H1 (cell line): ENCODE data around the gene PGPEP1. TPM values are rescaled to one million over a fixed set of nuclear protein-coding genes. Genes with fewer than 3 reads are reported as not detected.

Source experiments
- CTCF ChIA-PET: fragments of 300-600 bp; sonication (Branson Sonifier 250); formaldehyde crosslinking; loops from one replicate; lab custom pipeline; 2021; ENCODE audit not compliant: partially characterized antibody; lab: Charles Lee
- POLR2A ChIA-PET: fragments of 300-600 bp; sonication (Branson Sonifier 250); formaldehyde crosslinking; loops from one replicate; lab custom pipeline; 2021; ENCODE audit warnings: inconsistent platforms; ENCODE audit not compliant: partially characterized antibody; lab: Charles Lee
- DNase-seq, 2 experiments: peaks; one replicate each; pipeline versions ENCODE4 v3.0.0 to v3.0.0-alpha.2; 2010 to 2022; ENCODE audit warnings: low spot score in 2 of 2, low read depth in 1 of 2, mixed read lengths in 1 of 2
- FAIRE-seq: peaks from 2 replicates; lab custom pipeline; 2011; peaks lifted over from hg19 to GRCh38; lab: Jason Lieb, UNC
- H2AFZ ChIP-seq: 2 replicates; pipeline ENCODE4 v1.8.1; 2012; ENCODE audit warnings: low read length, inconsistent platforms
- H2AK5ac ChIP-seq: 2 replicates; pipeline ENCODE4 v1.6.1; 2013; ENCODE audit warnings: low read depth, low read length
- H2BK120ac ChIP-seq: replicated peaks from 2 replicates; pipeline ENCODE3; 2013; ENCODE audit warnings: low read depth, low read length, inconsistent platforms
- H2BK12ac ChIP-seq: 2 replicates; pipeline ENCODE4 v1.6.1; 2013; ENCODE audit warnings: low read depth, low read length
- H2BK15ac ChIP-seq: 2 replicates; pipeline ENCODE4 v1.6.1; 2013; ENCODE audit warnings: low read length
- H2BK20ac ChIP-seq: 2 replicates; pipeline ENCODE4 v1.6.1; 2013; ENCODE audit warnings: low read length
- H2BK5ac ChIP-seq: 2 replicates; pipeline ENCODE4 v1.6.1; 2013; ENCODE audit warnings: low read depth, low read length
- H3K14ac ChIP-seq: 2 replicates; pipeline ENCODE4 v1.6.1; 2013; ENCODE audit warnings: inconsistent platforms; ENCODE audit not compliant: insufficient read length
- H3K18ac ChIP-seq: 2 replicates; pipeline ENCODE4 v1.6.1; 2013; ENCODE audit warnings: low read length; ENCODE audit errors: extremely low read depth
- H3K23ac ChIP-seq: 2 replicates; pipeline ENCODE4 v1.6.1; 2013; ENCODE audit warnings: inconsistent platforms; ENCODE audit not compliant: insufficient read length
- H3K23me2 ChIP-seq: 2 replicates; pipeline ENCODE4 v1.6.1; 2013; ENCODE audit warnings: low read depth, low read length
- H3K27ac ChIP-seq: 2 replicates; pipeline ENCODE4 v1.6.1; 2011; ENCODE audit warnings: low read depth, low read length, inconsistent platforms
- H3K27me3 ChIP-seq, 4 experiments: replicated peaks in 1 of 4; 1 replicate in 1 of 4; 2 replicates in 3 of 4; pipeline versions ENCODE4 v1.6.1 to v1.8.1; 2011 to 2013; ENCODE audit warnings: low read length in 3 of 4, mild to moderate bottlenecking in 3 of 4, inconsistent platforms in 2 of 4, mixed read lengths in 2 of 4, moderate library complexity in 1 of 4; ENCODE audit not compliant: control insufficient read depth in 3 of 4, insufficient read depth in 3 of 4; ENCODE audit errors: extremely low read depth in 1 of 4
- H3K36me3 ChIP-seq, 4 experiments: 2 replicates each; pipeline versions ENCODE4 v1.6.1 to v1.8.1; 2011 to 2013; ENCODE audit warnings: mild to moderate bottlenecking in 4 of 4, low read length in 3 of 4, moderate library complexity in 2 of 4, control low read depth in 1 of 4, inconsistent platforms in 1 of 4; ENCODE audit not compliant: insufficient read depth in 4 of 4, control insufficient read depth in 2 of 4
- H3K4ac ChIP-seq: replicated peaks from 2 replicates; pipeline ENCODE3; 2013; ENCODE audit warnings: low read length, low read depth, mixed read lengths, inconsistent platforms; ENCODE audit not compliant: insufficient read length
- H3K4me1 ChIP-seq, 4 experiments: replicated peaks in 1 of 4; 1 replicate in 1 of 4; 2 replicates in 3 of 4; pipeline versions ENCODE4 v1.6.1 to v1.8.1; 2011 to 2013; ENCODE audit warnings: low read length in 3 of 4, inconsistent platforms in 2 of 4, mixed read lengths in 1 of 4; ENCODE audit not compliant: insufficient read depth in 4 of 4, control insufficient read depth in 3 of 4
- H3K4me2 ChIP-seq, 2 experiments: 2 replicates each; pipeline versions ENCODE4 v1.6.1 to v1.8.1; 2011 to 2013; ENCODE audit warnings: low read depth in 2 of 2, low read length in 2 of 2, control low read depth in 1 of 2, inconsistent platforms in 1 of 2, mild to moderate bottlenecking in 1 of 2; ENCODE audit not compliant: insufficient read depth in 1 of 2
- H3K4me3 ChIP-seq, 4 experiments: fragments of 200-600, 300-600 bp in 1 of 4; sonication (generic), shearing (Covaris generic), sonication (Bioruptor Twin) in 1 of 4; 2 replicates each; pipeline versions ENCODE4 v1.5.1 to v1.8.1; 2011 to 2016; ENCODE audit warnings: low read length in 4 of 4, low read depth in 3 of 4, control low read depth in 2 of 4, inconsistent platforms in 2 of 4, mild to moderate bottlenecking in 2 of 4, mixed read lengths in 1 of 4, moderate library complexity in 1 of 4; ENCODE audit not compliant: insufficient read depth in 2 of 4; ENCODE audit errors: extremely low read depth in 1 of 4
- H3K56ac ChIP-seq: replicated peaks from 2 replicates; pipeline ENCODE3; 2013; ENCODE audit warnings: low read depth, mild to moderate bottlenecking, mixed read lengths, low read length, inconsistent platforms; ENCODE audit not compliant: insufficient read length
- H3K79me1 ChIP-seq: 2 replicates; pipeline ENCODE4 v1.6.1; 2013; ENCODE audit warnings: low read depth, low read length, control low read depth
- H3K79me2 ChIP-seq, 2 experiments: 2 replicates each; pipeline versions ENCODE4 v1.6.1 to v1.8.1; 2012 to 2013; ENCODE audit warnings: low read length in 2 of 2, mild to moderate bottlenecking in 2 of 2, inconsistent platforms in 1 of 2; ENCODE audit not compliant: insufficient read depth in 2 of 2, control insufficient read depth in 1 of 2
- H3K9ac ChIP-seq, 4 experiments: replicated peaks in 1 of 4; 1 replicate in 1 of 4; 2 replicates in 3 of 4; pipeline versions ENCODE4 v1.6.1 to v1.8.1; 2011 to 2013; ENCODE audit warnings: low read depth in 3 of 4, low read length in 3 of 4, control low read depth in 2 of 4, mild to moderate bottlenecking in 2 of 4, moderate library complexity in 2 of 4, inconsistent platforms in 1 of 4; ENCODE audit errors: extremely low read depth in 1 of 4
- H3K9me3 ChIP-seq, 2 experiments: 2 replicates each; pipeline versions ENCODE4 v1.6.1 to v1.8.1; 2012 to 2013; ENCODE audit warnings: mild to moderate bottlenecking in 2 of 2, moderate library complexity in 2 of 2, control low read depth in 1 of 2, inconsistent platforms in 1 of 2, low read depth in 1 of 2, low read length in 1 of 2, mixed read lengths in 1 of 2; ENCODE audit not compliant: insufficient read depth in 2 of 2
- H4K20me1 ChIP-seq, 2 experiments: replicated peaks in 1 of 2; 2 replicates each; pipeline versions ENCODE3 to v1.8.1; 2011 to 2013; ENCODE audit warnings: inconsistent platforms in 2 of 2, low read length in 2 of 2, mild to moderate bottlenecking in 1 of 2; ENCODE audit not compliant: insufficient read depth in 2 of 2, control insufficient read depth in 1 of 2
- H4K5ac ChIP-seq: 2 replicates; pipeline ENCODE4 v1.6.1; 2013; ENCODE audit warnings: low read length, low read depth, mixed read lengths, inconsistent platforms; ENCODE audit not compliant: insufficient read length
- H4K8ac ChIP-seq: 2 replicates; pipeline ENCODE4 v1.8.0; 2013; ENCODE audit warnings: mild to moderate bottlenecking, moderate library complexity, low read length, inconsistent platforms; ENCODE audit not compliant: insufficient read depth; ENCODE audit errors: extremely low read depth
- H4K91ac ChIP-seq: replicated peaks from 2 replicates; pipeline ENCODE3; 2013; ENCODE audit warnings: low read length, mixed read lengths, inconsistent platforms; ENCODE audit not compliant: insufficient read length
- CBX8 ChIP-seq: fragments of 300-800, 300-1000 bp; sonication (generic); IDR thresholded peaks from 2 replicates; pipeline ENCODE4 v1.7.1; 2016; ENCODE audit warnings: low read depth, low read length, borderline replicate concordance
- EGR1 ChIP-seq: IDR thresholded peaks from 2 replicates; pipeline ENCODE4 v1.6.1; 2011; ENCODE audit warnings: low read depth, low read length, borderline replicate concordance
- EP300 ChIP-seq, 2 experiments: IDR thresholded peaks; 1 replicate in 1 of 2; 2 replicates in 1 of 2; pipeline ENCODE4 v1.6.1; 2011 to 2012; ENCODE audit warnings: low read depth in 2 of 2, low read length in 2 of 2, mild to moderate bottlenecking in 2 of 2, borderline replicate concordance in 1 of 2, inconsistent platforms in 1 of 2, moderate library complexity in 1 of 2
- MAFK ChIP-seq: IDR thresholded peaks from 2 replicates; pipeline ENCODE4 v1.6.1; 2012; ENCODE audit warnings: low read depth, mild to moderate bottlenecking, improper control_type of control experiment, low read length
- POLR2A ChIP-seq, 2 experiments: IDR thresholded peaks; 1 replicate in 1 of 2; 2 replicates in 1 of 2; pipeline ENCODE4 v1.6.1; 2011; ENCODE audit warnings: low read depth in 2 of 2, low read length in 2 of 2, mild to moderate bottlenecking in 2 of 2; ENCODE audit errors: control extremely low read depth in 1 of 2
- POLR2AphosphoS5 ChIP-seq: IDR thresholded peaks from 2 replicates; pipeline ENCODE4 v1.6.1; 2011; ENCODE audit warnings: low read depth, low read length
- SIN3A ChIP-seq, 2 experiments: IDR thresholded peaks in 1 of 2; conservative IDR thresholded peaks in 1 of 2; 2 replicates each; pipeline ENCODE4 v1.6.1; 2011 to 2012; ENCODE audit warnings: low read length in 2 of 2, improper control_type of control experiment in 1 of 2, low read depth in 1 of 2, mild to moderate bottlenecking in 1 of 2
- SUZ12 ChIP-seq: fragments of 200-600 bp; sonication (generic); IDR thresholded peaks from 2 replicates; pipeline ENCODE4 v1.6.1; 2012; ENCODE audit warnings: mild to moderate bottlenecking, inconsistent platforms, low read length, moderate library complexity, mixed read lengths
- TBP ChIP-seq: IDR thresholded peaks from 2 replicates; pipeline ENCODE4 v1.6.1; 2011; ENCODE audit warnings: low read depth, low read length, improper control_type of control experiment
- WGBS, 2 experiments: shearing (Covaris generic) in 1 of 2; methylation state at CpG; one replicate each; pipeline versions ENCODE4 v1.1.6 to v1.1.7; 2013 to 2015; ENCODE audit warnings: low lambda C conversion rate in 2 of 2, mixed read lengths in 2 of 2, inconsistent platforms in 1 of 2, low coverage in 1 of 2, missing lambda C conversion rate in 1 of 2; ENCODE audit not compliant: insufficient replicate concordance in 2 of 2, insufficient coverage in 1 of 2, insufficient read length in 1 of 2; ENCODE audit errors: extremely low coverage in 1 of 2, missing lambda C conversion rate in 1 of 2; 5-methylcytosine and 5-hydroxymethylcytosine counted together
- polyA plus RNA-seq, 7 experiments: library from polyadenylated mRNA; depleted of rRNA in 3 of 7; stranded (reverse) in 5 of 7; unstranded in 2 of 7; fragments of >200 nt in 5 of 7; fragments of 200-250 nt in 2 of 7; gene quantifications; 1 replicate in 5 of 7; 2 replicates in 1 of 7; 4 replicates in 1 of 7; pipeline versions ENCODE4 v1.2.1 to v1.2.3, GENCODE V29; 2011 to 2013; ENCODE audit warnings: missing spikeins in 2 of 7, mixed read lengths in 2 of 7
- total RNA-seq: library from RNA; stranded (reverse); fragmentation: NEBNext Ultra II Directional; extraction: Animal tissue kit (Norgen Biotek cat#: 25700); gene quantifications from 2 replicates; pipeline ENCODE4 v1.2.1, GENCODE V29; 2021

PGPEP1 gene
- total and polyA plus RNA-seq, 2 of the 8 experiments (the other 6 are each of a cell fraction or from before 2014, with no cell fraction given), result 17.0 to 33.4 TPM

DNA sequence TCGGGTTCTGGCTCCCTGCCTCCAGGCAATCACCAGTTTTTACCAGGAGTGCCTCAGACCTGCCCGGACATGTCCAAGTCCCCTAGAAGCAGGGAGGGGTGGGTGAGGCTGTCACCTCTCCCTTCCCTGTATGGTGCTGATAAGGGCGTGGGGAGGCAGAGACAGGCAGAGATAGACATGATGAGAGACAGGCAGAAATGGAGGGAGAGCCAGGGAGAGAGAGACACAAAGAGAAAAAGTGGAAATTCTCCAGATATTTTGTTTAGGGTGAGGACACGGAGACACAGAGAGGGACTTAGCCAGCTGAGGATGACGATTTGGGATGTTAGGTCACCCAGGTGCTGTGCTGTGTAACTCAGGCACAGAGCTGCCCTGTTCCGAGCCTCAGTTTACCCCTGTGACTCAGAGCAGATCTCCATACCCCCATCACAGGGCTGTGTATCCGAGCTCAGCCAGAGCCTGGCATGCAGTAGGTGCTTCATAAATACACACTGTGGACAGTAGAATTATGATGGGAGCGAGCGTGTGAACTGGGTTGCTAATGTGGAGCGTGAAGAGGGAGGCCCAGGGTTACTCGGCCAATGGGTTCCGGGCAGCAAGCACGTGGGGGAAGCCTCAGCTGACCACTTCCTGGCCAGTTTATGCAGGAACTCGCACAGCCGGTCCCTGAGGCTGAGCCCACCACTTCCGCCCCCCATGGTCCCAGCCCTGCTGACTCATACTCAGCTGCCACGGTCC, 33.7 kb downstream of the PGPEP1 start:
- H2BK20ac ChIP-seq, result peak overlapping the region; percentile 89
- H3K27me3 ChIP-seq, result no peaks in the 10 kb centered on the region
- no peaks in the 10 kb centered on the region for H3K9me3 ChIP-seq
- H2BK12ac ChIP-seq, result peak overlapping the region; percentile 96
- H2BK120ac ChIP-seq, result peak overlapping the region; percentile 96
- peak overlapping the region; percentile 96; the same call in 1 of the 2 replicates for H4K8ac ChIP-seq
- no peaks in the 10 kb centered on the region for H4K20me1 ChIP-seq
- H3K4me1 ChIP-seq, result peaks cover 3 to 21% (median 8%) of the 10 kb centered on the region in 4 experiments; a peak in 6 of 7 replicates
- peak overlapping the region; percentile 73 for H4K5ac ChIP-seq
- no peaks in the 10 kb centered on the region for H3K36me3 ChIP-seq
- H3K27ac ChIP-seq, result peak overlapping the region; percentile 59
- FAIRE-seq, result no peak
- peak; percentile 81 to 86 for DNase-seq
- H2BK15ac ChIP-seq, result no peak overlapping the region; the same call in 1 of the 2 replicates
- peak overlapping the region; percentile 100 for H4K91ac ChIP-seq
- ChIA-PET POLR2A (interaction anchor here (0.8 to 3.1 kb wide), 7 partner anchors 9 to 101 kb away, joined by 3 to 20 read pairs (median 3); partner anchors contain the start of genes GDF15 and JUND), CTCF (interaction anchor here (0.6 to 2.6 kb wide), 7 partner anchors 9 to 504 kb away, joined by 3 to 6 read pairs (median 5); no protein-coding TSS in a partner anchor)
- H3K4me2 ChIP-seq, result 0 out of 4 replicates have a peak overlapping the region, but pooled peaks of 1 of the 2 experiments have one; percentile 28
- no peak overlapping the region for H3K4me3 ChIP-seq
- no peak overlapping the region for H3K14ac ChIP-seq
- peak overlapping the region; percentile 99 for H2AK5ac ChIP-seq
- H3K4ac ChIP-seq, result peak overlapping the region; percentile 82
- H2BK5ac ChIP-seq, result peak overlapping the region; percentile 98
- H3K23me2 ChIP-seq, result no peaks in the 10 kb centered on the region
- peak overlapping the region; percentile 9 for H3K23ac ChIP-seq
- H3K18ac ChIP-seq, result peak overlapping the region; percentile 95
- WGBS, 2 experiments, result 51% methylated on average over 13 of the region's 17 CpGs; no CpG with 5 or more reads in 1 of the 2 experiments
- peak overlapping the region; percentile 85 for H3K56ac ChIP-seq
- H3K79me1 ChIP-seq, result no peaks in the 10 kb centered on the region
- peak overlapping the region in 3 of 4 experiments; percentile 47 to 61 (median 51); a peak in 4 of 7 replicates for H3K9ac ChIP-seq
- H2AFZ ChIP-seq, result no peak overlapping the region
- no peaks in the 10 kb centered on the region for H3K79me2 ChIP-seq
- TF ChIP-seq POLR2AphosphoS5, result peak; percentile 26; the same call in 1 of the 2 replicates
- TF ChIP-seq EP300 (IDR thresholded peaks at IDR 0.05; ENCODE audit: borderline replicate concordance in 1 of 2, low read depth in 2 of 2, low read length in 2 of 2), result peak in 1 of 2 experiments; percentile 83; a peak in 2 of 3 replicates
- peak in 1 of 2 experiments; percentile 62; a peak in 1 of 4 replicates for TF ChIP-seq SIN3A (conservative IDR thresholded peaks at IDR 0.05 in 1 of 2, IDR thresholded peaks at IDR 0.05 in 1 of 2; ENCODE audit: low read depth in 1 of 2, low read length in 2 of 2)
- peak; percentile 79 for TF ChIP-seq EGR1
- peak; percentile 85; the same call in 1 of the 2 replicates for TF ChIP-seq MAFK
- no peak; the same call in 1 of the 2 replicates for TF ChIP-seq TBP
- TF ChIP-seq SUZ12, result no peak
- TF ChIP-seq POLR2A (IDR thresholded peaks at IDR 0.05; ENCODE audit: control extremely low read depth in 1 of 2, low read depth in 2 of 2, low read length in 2 of 2), result 0 out of 3 replicates have a peak, but pooled peaks of 1 of the 2 experiments have one; percentile 45
- no peak for TF ChIP-seq CBX8
